GM21619 (cell line): ENCODE measurements around the gene GNAO1.

Experiments used
- ATAC-seq: cut with Tn5 transposase; IDR thresholded peaks from one replicate; pipeline ENCODE4 v1.9.1; 2021; ENCODE audit not compliant: unreplicated experiment

GNAO1 gene

GRCh38 chr16:56344518-56345405 is 153.5 kb downstream of the GNAO1 start:
- ATAC-seq = no peak

- ATAC-seq = no peak
Observed at GRCh38 chr16:56345406-56346050, 154.2 kb downstream of the GNAO1 start.

- ATAC-seq = no peak
Observed at GRCh38 chr16:56346131-56346890, 155.0 kb downstream of the GNAO1 start.

- no peak for ATAC-seq
Observed at GRCh38 chr16:56347166-56347565, 155.9 kb downstream of the GNAO1 start.

- no peak for ATAC-seq
Observed at GRCh38 chr16:56347670-56348069, 156.4 kb downstream of the GNAO1 start.

GRCh38 chr16:56348168-56349085 is 157.1 kb downstream of the GNAO1 start:
- ATAC-seq = no peak

DNA sequence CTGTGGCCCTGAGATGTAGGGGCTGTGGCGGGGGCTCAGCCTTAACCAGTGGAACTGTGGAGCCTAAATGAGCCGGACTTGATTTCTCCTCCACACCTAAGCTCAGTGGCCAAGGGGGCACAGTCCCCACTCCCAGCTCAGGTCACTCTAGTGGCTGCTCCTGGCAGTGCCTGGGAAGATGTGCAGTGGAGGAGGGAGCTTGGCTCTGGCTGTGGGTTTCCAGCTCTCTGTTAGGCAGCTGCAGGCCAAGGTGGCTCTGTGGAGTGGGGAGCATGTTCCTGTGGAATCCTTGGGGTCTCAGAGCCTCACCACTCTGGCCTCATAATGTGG is 157.8 kb downstream of the GNAO1 start:
- no peak for ATAC-seq

- ATAC-seq = no peak
Observed at GRCh38 chr16:56349711-56350161, 158.4 kb downstream of the GNAO1 start.

DNA sequence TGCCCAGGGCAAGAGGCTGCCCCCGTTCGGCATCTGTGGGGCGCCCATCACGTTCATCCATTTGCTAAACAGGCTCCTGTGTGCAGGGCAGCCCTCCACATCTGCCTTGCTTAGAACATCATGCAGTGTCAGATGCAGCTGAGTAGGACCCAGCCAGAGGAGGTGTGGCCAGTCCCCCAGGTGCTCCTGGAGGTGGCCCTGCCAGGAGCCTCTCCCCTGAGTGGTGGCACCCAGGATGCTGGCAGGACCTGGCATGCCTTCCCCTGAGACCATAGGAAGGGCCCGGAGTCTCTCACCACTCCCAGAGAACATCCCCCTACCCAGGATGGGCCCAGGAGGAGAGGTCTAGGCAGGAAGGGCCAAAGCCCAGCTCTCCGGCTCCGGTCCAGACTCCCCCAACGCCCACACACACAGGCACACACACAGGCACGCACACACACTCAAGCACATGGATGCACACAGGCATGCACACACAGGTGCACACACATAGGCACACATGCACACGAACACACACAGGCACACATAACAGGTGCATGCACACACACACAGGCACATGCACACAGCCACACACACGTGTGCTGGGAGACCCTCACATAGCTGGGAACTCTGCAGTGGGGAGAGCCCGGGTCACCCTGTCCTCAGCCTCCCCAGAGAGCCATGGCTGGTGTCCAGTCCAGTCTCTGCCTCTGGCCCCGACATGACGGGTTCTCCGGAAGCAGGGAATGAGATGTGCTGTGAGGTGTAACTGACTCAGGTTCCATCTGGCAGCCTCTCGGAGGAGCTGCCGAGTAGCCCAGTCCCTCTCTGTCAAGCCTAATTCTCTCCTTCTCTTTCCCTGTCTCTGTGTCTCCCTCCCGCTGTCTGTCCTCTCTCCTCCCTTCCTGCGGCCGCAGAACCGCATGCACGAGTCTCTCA is 159.5 kb downstream of the GNAO1 start:
- ATAC-seq = no peak

GRCh38 chr16:56351481-56351880 is 160.2 kb downstream of the GNAO1 start:
- no peak for ATAC-seq

DNA sequence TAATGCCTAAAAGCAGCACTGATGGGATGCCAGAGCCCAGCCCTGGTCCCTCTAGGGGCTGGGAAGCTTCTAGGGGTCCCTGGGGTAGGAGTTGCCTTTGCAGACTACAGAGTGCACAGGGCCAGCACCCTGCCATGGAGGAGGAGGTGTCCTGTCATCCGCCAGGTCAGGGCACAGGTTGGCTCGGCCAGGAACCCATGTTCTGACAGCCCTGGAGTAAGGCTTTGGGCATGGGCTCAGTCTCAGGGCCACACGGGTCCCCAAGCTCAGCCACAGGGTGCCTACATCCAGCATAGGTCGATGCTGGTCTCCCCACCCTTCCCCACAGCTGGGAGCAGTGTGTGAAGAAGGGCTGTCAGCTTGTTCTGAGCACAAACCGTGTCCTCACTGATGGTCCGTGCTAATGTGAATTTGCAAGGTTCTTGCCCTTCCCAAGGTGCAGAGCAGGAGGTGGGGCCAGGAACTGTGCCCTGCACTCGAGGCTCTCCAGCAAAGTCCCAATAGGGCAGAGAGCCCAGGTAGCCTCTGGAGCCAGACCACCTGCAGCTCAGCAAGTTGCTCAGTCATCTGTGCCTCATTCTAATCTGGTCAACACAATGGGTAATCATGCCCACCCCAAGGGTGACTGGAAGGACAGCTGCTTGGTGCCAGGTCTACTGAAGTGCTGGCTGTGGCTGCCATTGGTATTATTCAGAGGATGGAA is 161.2 kb downstream of the GNAO1 start:
- no peak for ATAC-seq

DNA sequence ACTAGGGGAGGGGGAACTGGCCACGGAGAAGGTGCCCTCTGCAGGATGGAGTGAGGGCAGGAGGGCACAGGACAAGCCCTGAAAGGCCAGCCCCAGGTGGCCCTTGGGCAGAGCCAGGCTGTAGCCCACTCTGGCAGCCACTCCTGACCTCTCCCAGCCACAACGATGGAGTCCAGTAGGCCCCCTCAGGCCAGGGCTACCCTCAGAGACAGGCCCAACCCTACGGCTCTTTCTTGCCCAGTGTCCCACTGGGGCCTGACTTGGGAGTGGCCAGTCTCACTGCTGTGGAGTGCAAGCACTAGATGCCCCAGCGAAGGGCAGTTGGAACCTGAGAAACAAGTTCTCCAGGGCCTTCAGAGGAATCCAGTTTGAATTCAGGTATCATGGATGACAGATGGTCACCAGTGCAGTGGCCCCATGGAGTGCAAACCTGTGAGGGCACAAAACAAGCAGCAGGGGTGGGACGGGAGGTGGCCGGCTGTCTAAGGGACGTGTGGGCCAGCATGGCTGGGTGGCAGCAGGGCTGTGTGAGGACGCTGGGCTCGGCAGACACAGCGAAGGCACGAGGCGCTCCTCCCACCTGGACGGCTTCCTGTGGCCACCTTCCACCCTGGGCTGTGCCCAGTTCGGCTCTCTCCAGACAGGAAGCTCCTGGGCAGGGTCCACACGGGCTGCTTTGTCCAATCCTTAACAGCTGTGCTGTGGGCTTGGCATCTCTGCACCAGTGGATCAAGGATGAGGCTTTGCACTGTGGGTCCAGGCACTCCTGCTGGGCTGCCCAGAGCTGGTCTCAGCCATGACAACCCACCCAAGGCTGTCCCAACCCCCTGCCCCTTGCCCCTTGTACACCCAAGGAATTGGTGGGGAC is 162.0 kb downstream of the GNAO1 start:
- ATAC-seq = no peak

- no peak for ATAC-seq
Observed at GRCh38 chr16:56354016-56354415, 162.7 kb downstream of the GNAO1 start.

GRCh38 chr16:56354746-56355145 is 163.5 kb downstream of the GNAO1 start:
- no peak for ATAC-seq

DNA sequence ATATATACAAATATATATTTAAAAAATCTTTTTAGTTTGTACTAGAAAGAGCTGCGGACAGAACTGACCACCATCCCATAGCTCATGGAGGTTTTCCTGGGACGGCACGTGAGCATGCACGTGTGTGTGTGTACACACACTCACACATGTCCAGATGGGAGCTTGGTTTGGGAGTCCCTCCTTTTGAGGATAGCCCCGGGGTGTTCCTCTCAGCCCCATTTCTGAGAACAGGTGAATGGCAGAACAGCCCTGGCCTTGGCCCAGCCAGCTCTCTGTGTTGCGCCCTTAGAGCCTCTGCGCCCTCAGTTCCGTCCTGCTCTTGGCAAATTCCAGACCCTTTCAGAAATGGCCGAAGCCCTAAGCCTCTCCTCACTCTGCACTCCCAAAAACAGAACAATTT is 163.9 kb downstream of the GNAO1 start:
- no peak for ATAC-seq

DNA sequence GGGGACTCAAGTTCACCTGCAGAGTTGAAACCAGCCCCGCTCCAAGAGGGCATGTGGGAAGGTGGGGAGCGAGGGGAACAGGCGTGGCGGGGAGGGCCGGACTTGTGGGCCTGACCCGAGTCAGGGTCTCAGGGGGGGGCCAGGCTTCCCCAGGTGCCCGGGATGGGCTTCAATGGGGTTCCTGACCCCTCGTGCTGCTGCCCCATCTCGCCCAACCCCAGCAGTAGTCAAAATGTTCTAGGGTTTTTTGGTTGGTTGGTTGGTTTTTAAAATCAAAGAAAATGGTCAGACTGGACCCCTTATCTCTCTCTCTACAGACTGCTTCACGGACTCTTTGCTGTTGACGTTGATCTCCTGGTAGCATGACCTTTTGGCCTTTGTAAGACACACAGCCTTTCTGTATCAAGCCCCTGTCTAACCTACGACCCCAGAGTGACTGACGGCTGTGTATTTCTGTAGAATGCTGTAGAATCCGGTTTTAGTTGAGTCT is 164.5 kb downstream of the GNAO1 start:
- ATAC-seq = no peak

DNA sequence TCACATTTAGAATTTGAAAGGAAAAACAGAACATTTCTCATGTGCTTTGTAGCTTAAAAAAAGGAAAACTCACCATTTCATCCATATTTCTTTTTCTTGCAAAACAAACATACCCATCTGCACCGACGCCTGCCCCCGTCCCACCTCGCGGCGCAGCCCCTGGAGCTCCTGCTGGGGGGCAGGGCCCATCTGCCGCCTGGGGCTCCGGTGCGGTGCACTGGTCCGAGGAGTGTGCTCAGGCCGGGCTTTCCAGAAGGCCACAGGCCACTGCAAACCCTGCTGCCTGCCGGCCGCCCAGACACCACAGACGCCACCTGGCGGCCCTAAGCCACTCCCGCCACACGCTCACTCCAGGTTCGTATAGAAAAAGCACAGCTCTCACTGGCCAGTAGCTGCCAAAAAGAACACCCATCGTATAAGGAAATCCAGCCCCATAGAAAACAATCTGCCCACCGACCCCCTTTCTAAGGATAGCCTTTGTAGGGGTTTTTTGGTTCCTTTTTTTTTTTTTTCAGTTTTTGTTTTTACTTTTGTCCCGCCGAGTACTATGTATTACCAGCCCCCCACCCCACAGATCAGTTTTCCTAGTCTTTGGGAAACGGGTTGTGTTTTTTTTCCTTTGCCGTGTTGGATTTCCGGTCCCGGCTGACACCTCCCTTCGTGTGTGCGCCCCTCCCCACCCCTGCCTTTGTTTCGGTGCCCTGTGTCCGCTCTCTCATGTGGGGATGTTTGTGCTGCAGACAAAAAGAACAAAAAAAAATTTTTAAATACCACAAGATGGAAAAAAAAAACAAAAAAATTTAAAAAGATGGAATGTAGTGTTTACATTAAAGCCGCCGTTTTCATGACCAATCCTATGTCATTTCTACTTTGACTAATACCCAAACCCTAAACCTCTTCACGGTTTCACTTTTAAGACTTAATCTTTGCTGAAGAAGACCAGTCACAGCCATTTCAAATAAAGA is 165.3 kb downstream of the GNAO1 start:
- ATAC-seq = peak; percentile 90
